Body of pancreas (tissue), 4 donors: ENCODE measurements around the gene TBC1D32.

Experiments
- CTCF ChIP-seq, 7 experiments: fragments of 450-650 bp in 4 of 7; fragments of 200-600 bp in 3 of 7; sonication (generic) in 3 of 7; IDR thresholded peaks; one replicate each; pipeline ENCODE4 v1.5.1; 2016 to 2019; ENCODE audit warnings: antibody characterized with exemption in 7 of 7
- POLR2A ChIP-seq, 3 donors: fragments of 450-650 bp; IDR thresholded peaks; one replicate each; pipeline ENCODE4 v1.6.1; 2016; ENCODE audit warnings: antibody characterized with exemption in 3 of 3, mild to moderate bottlenecking in 2 of 3

DNA sequence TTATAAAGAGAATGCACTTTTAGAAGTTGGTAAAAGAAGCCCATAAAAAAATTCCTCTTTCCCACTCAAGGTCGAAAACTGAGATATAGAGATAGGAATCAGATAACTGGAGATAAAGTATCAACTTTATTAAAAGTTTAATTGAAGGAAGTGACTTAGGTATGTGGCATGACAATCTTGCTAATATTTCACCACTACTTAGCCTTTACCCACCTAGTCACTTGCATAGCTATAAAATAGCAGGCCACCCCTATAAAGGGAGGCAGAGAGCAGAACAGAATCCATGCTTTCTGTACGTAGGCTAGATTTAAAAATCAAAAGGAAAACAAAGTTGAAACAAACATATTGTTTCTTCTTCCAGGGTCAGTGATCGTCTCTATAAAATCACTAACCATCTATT lies 13.2 kb upstream of the TBC1D32 start:
- TF ChIP-seq CTCF (IDR thresholded peaks at IDR 0.05) (no peak), POLR2A (IDR thresholded peaks at IDR 0.05) (no peak)
